ENCODE measurements around the gene C11orf42. TPM values are rescaled to one million over a fixed set of nuclear protein-coding genes. Genes with fewer than 3 reads are reported as not detected.
"Not testable (repeated sequence)": the region's sequence is repeated elsewhere in the genome, so short reads cannot be mapped to it uniquely, and the experiment has no call there.

The C11orf42 gene
- total RNA-seq, 2 donors from 2014 or later: not detected

DNA sequence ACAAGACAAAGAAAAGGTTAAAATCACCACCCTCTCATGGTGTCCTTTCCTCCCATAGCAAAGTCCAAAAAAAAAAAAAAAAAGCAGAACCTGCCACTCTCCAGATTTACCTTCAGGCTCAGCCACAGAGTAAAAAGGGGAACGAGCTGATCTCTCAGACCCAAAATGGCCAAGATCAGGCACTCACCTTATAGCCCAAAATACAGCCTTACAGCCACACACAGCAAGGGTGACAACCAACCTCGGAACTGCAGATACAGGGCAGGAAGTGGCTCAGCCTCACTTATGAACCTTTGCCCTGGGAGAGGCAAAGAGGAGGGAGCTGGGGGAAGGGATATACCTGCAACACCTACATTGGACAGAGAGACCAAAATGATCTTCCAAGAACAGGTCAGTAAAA is 24.6 kb downstream of the C11orf42 start:
- Mint-ChIP-seq H3K27me3 (no peaks in the 10 kb centered on the region), H3K4me1 (peaks cover 68% of the 10 kb centered on the region), H3K4me3 (peak overlapping the region; percentile 45), H3K36me3 (ENCODE audit: low read depth) (peaks cover 8% of the 10 kb centered on the region), H3K27ac (peak overlapping the region; percentile 88)
- H3K9me3 ChIP-seq (ENCODE audit: control insufficient read depth, low read length, poor library complexity, severe bottlenecking): no peaks in the 10 kb centered on the region
- DNase-seq: no peak
- no peak for ATAC-seq

DNA sequence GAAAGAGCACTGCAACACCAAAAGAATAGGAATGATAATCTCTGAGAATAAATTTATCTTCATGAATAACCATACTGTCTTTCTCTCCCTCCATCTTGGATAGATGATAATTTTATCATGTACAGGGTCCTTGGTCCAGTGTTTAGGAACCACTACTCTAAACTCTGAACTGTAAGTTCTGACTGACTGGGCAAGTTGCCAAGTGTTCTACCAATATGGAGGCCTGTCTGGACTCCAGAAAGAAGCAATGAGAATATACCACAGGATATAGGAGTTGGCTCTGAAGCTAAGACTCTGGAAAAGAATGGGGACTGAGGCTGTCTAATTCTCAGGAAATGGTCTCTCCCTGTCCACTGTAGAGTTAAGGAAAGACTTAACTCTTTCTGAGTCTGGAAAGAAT is 27.5 kb downstream of the C11orf42 start:
- Mint-ChIP-seq H3K4me3 (peak overlapping the region; percentile 15), H3K4me1 (peaks cover 46% of the 10 kb centered on the region), H3K36me3 (ENCODE audit: low read depth) (peaks cover 2% of the 10 kb centered on the region), H3K27me3 (no peaks in the 10 kb centered on the region), H3K27ac (peak overlapping the region; percentile 61)
- no peaks in the 10 kb centered on the region for H3K9me3 ChIP-seq (ENCODE audit: control insufficient read depth, low read length, poor library complexity, severe bottlenecking)
- no peak for DNase-seq
- no peak for ATAC-seq

DNA sequence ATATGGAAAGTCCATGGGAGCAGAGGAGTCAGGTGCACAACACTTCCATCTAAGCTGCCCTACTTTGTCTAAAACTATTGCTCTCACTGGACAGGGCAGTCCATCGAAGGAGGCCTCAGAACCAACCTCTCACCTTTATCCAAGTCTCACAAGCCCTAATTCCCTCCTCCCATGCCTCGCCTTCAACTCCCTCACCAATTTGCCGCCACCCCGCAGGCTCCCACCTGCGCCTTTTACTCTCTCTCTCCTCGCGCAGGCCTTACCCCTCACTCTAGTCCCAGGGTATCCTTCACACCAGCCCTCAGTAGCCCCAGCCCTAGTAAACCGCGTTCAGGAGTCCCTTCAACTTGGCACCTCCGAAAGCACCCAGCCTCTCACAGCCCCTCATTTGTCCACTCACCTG is 28.6 kb downstream of the C11orf42 start:
- DNase-seq (no peak), ATAC-seq (no peak)
- H3K9me3 ChIP-seq (ENCODE audit: control insufficient read depth, low read length, poor library complexity, severe bottlenecking): no peaks in the 10 kb centered on the region
- Mint-ChIP-seq H3K27ac (no peak overlapping the region), H3K4me1 (peaks cover 44% of the 10 kb centered on the region), H3K4me3 (peak overlapping the region; percentile 98), H3K27me3 (no peaks in the 10 kb centered on the region), H3K36me3 (ENCODE audit: low read depth) (peaks cover 2% of the 10 kb centered on the region)

DNA sequence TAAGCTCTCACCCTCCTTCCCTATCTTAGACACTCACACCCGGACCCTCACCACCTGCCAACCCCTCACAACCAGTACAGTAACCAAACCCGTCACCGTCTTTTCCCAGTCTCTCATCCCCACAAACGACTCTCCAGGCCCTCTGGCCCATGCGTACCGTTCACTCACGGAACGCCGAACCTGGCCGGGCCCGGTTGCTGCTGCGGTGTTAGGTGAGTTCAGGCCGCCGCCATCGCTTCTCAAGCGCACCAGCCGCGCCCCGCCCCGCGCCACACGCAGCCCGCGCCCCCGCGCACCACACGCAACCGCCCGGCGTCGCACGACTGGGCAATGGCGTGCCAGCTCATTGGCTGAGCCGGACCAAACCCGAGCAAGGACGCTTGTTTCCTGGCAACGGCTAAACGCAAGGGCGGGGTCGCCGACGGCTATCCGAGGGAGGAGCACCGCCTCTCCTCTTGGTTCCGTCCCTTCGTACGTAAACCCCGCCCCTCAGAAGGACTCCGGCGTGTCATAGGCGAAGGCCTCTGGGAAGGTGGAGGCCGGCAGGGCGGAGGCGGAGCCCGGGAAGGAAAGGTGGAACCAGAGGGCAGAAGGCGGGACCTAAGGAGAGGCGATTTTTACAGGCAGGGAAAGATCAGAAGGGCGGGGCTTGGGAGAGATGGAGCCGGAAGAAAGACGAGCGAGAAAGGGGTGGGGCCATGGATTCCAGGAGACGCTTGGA is 29.2 kb downstream of the C11orf42 start, which contains the start of gene FHIP1B:
FHIP1B (minus strand) TSS at position 250 of the 721 bp plus-strand sequence. CDS start 10,120 bp downstream, outside the sequence.
- DNase-seq (peak; percentile 96 to 99 (median 99)), ATAC-seq (peak; percentile 92)
- H3K4me3 Mint-ChIP-seq: peak within 1 kb of the TSS; percentile 98
- peaks cover 40% of the 10 kb centered on the region for H3K4me1 Mint-ChIP-seq
- H3K27ac Mint-ChIP-seq: no peak within 1 kb of the TSS
- H3K36me3 Mint-ChIP-seq (ENCODE audit: low read depth): peaks cover 2% of the 10 kb centered on the region
- no peaks in the 10 kb centered on the region for H3K27me3 Mint-ChIP-seq
- H3K9me3 ChIP-seq (ENCODE audit: control insufficient read depth, low read length, poor library complexity, severe bottlenecking): no peaks in the 10 kb centered on the region

DNA sequence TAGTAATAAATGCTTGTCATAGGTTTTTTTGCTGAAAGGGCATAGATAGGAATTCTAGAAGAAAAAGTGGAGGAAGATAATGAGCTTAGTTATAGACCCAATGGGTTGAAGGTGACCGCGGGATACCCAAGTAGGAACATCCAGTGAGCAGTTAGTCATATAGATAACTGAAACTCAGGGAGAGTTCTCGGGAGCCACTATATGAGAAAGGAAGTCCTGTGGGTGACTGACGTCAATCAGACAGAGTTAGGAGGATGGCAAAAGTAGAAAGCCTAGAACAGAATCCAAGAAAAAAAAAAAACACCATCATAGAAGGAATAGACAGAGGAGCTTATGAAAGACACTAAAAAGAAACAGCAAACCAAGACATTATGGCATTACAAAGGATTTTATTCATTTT is 31.9 kb downstream of the C11orf42 start:
- no peak overlapping the region for H3K27ac Mint-ChIP-seq
- ATAC-seq: no peak
- H3K27me3 Mint-ChIP-seq: peaks cover 14% of the 10 kb centered on the region

DNA sequence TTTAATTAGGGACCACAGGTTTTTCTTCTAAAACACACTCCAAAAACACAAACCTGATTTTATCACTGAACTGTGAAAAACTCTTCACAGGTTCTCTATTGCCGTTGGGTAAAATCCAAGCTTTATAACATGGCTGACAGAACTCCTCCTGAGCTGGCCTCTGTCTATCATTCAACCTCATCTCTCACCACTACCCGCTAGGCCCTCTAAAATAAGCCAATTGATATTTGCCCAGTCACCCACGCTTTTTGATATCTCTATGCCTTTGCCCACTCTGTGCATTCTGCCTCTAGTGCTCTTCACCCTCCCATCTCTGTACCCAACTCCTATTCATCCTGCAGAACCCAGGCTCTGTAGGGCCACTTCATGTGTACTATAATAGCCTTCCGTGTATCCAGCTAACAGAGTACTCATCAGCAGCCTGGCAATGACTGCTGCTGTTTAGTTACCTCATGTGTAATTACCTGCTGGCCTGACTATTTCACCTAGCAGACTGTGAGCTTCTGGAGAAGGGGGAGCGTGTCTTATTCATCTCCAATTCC is 32.5 kb downstream of the C11orf42 start:
- no peak for ATAC-seq
- H3K4me1 Mint-ChIP-seq: peaks cover 16% of the 10 kb centered on the region
- peaks cover 2% of the 10 kb centered on the region for H3K36me3 Mint-ChIP-seq (ENCODE audit: low read depth)

More for the DNA sequence above, 31.9 kb downstream of the C11orf42 start:
- H3K9me3 ChIP-seq (ENCODE audit: control insufficient read depth, low read length, poor library complexity, severe bottlenecking): no peaks in the 10 kb centered on the region
- Mint-ChIP-seq H3K4me1 (peaks cover 18% of the 10 kb centered on the region), H3K36me3 (ENCODE audit: low read depth) (peaks cover 2% of the 10 kb centered on the region), H3K4me3 (no peak overlapping the region)
- no peak for DNase-seq

DNA sequence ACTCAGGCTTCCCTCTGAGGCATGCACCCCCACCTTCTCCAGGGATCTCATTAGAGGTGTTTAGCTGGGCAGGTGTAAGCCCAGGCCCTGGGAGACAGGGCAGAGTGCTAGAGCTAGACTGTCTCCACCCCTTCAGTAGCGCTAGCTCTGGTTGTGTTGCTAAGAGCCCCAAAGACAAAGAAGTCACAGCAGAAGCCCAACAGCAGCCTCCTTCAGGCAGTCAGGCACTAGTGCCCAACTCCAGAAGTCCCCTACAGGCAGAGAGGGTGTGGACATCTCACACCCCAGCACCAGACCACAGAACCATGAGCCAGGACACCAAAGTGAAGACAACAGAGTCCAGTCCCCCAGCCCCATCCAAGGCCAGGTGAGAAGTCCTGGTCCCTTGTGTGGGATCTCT is 33.5 kb downstream of the C11orf42 start, which contains the start of gene CNGA4:
CNGA4 (plus strand) TSS at position 188 of the 400 bp plus-strand sequence; CDS start at position 306, 118 bp downstream.
- peaks cover 10% of the 10 kb centered on the region for H3K4me1 Mint-ChIP-seq
- H3K4me3 Mint-ChIP-seq: no peak within 1 kb of the TSS
- peaks cover 2% of the 10 kb centered on the region for H3K36me3 Mint-ChIP-seq (ENCODE audit: low read depth)
- no peak for ATAC-seq
- DNase-seq: no peak
- H3K27me3 Mint-ChIP-seq: peaks cover 30% of the 10 kb centered on the region
- no peaks in the 10 kb centered on the region for H3K9me3 ChIP-seq (ENCODE audit: control insufficient read depth, low read length, poor library complexity, severe bottlenecking)
- H3K27ac Mint-ChIP-seq: no peak within 1 kb of the TSS

More for the DNA sequence above, 32.5 kb downstream of the C11orf42 start:
- no peak for DNase-seq
- H3K27me3 Mint-ChIP-seq: peaks cover 19% of the 10 kb centered on the region
- no peak overlapping the region for H3K27ac Mint-ChIP-seq
- no peaks in the 10 kb centered on the region for H3K9me3 ChIP-seq (ENCODE audit: control insufficient read depth, low read length, poor library complexity, severe bottlenecking)
- H3K4me3 Mint-ChIP-seq: no peak overlapping the region

DNA sequence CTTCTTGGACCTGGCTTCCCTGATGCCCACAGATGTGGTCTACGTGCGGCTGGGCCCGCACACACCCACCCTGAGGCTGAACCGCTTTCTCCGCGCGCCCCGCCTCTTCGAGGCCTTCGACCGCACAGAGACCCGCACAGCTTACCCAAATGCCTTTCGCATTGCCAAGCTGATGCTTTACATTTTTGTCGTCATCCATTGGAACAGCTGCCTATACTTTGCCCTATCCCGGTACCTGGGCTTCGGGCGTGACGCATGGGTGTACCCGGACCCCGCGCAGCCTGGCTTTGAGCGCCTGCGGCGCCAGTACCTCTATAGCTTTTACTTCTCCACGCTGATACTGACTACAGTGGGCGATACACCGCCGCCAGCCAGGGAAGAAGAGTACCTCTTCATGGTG is 34.8 kb downstream of the C11orf42 start:
- Mint-ChIP-seq H3K27me3 (peaks cover 37% of the 10 kb centered on the region), H3K36me3 (ENCODE audit: low read depth) (peaks cover 2% of the 10 kb centered on the region), H3K4me3 (no peak overlapping the region), H3K27ac (no peak overlapping the region), H3K4me1 (peaks cover 3% of the 10 kb centered on the region)
- H3K9me3 ChIP-seq (ENCODE audit: control insufficient read depth, low read length, poor library complexity, severe bottlenecking): no peaks in the 10 kb centered on the region
- no peak for DNase-seq
- no peak for ATAC-seq

DNA sequence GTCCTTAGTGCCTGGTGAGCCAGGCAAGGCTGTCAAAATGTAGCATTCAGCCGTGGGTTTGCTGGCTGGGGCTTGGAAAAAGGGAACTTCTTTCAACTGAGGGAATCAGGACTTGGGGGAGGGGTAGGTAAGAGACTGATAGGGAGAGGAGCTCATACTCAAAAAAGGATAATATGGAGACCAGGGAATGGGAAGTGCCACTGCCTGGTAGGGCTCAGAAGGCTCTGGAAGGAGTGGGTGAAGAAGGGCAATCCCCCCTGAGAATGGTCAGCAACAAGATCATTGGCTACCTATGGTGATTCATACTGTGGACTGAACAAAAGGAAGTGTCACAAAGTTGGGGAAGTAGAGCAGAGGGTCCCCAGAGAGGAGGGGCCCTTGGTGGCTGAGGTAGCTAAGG is 35.4 kb downstream of the C11orf42 start:
- Mint-ChIP-seq H3K4me1 (no peaks in the 10 kb centered on the region), H3K27ac (no peak overlapping the region), H3K27me3 (peaks cover 40% of the 10 kb centered on the region), H3K4me3 (no peak overlapping the region), H3K36me3 (ENCODE audit: low read depth) (peaks cover 2% of the 10 kb centered on the region)
- H3K9me3 ChIP-seq (ENCODE audit: control insufficient read depth, low read length, poor library complexity, severe bottlenecking): no peaks in the 10 kb centered on the region
- DNase-seq: no peak
- no peak for ATAC-seq

DNA sequence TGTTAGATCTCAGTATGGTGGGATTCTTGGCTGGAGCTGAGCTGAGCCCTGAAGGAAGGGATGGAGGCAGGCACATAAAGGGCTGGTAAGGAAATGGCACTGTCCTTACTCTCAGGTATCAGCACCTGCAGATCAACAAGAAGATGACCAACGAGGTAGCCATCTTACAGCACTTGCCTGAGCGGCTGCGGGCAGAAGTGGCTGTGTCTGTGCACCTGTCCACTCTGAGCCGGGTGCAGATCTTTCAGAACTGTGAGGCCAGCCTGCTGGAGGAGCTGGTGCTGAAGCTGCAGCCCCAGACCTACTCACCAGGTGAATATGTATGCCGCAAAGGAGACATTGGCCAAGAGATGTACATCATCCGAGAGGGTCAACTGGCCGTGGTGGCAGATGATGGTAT is 36.0 kb downstream of the C11orf42 start:
- H3K36me3 Mint-ChIP-seq (ENCODE audit: low read depth): peaks cover 2% of the 10 kb centered on the region
- H3K4me3 Mint-ChIP-seq: no peak overlapping the region
- H3K4me1 Mint-ChIP-seq: no peaks in the 10 kb centered on the region
- DNase-seq (no peak), ATAC-seq (no peak)
- H3K27ac Mint-ChIP-seq: no peak overlapping the region
- H3K9me3 ChIP-seq (ENCODE audit: control insufficient read depth, low read length, poor library complexity, severe bottlenecking): no peaks in the 10 kb centered on the region
- peaks cover 40% of the 10 kb centered on the region for H3K27me3 Mint-ChIP-seq

DNA sequence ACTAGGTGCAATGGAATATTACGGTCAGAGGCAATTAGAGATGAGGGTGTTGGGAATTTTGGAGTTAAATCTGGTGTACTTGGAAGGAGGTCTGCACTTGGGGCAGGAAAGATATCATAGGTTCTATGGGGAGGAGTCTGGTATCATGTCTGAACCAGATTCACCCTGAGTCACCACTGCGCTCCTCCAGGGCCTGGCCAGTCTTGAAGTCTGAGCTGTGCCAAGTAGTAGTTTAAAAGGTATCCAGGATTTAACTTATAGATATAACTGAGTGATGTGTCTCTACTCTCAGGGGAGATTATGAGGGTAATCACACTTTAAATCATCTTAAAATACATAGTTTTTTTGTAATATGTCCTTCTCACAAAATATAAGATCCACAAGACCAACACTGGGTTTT is 40.2 kb downstream of the C11orf42 start:
- peaks cover 2% of the 10 kb centered on the region for H3K36me3 Mint-ChIP-seq (ENCODE audit: low read depth)
- ATAC-seq: no peak
- no peak overlapping the region for H3K4me3 Mint-ChIP-seq
- peaks cover 38% of the 10 kb centered on the region for H3K27me3 Mint-ChIP-seq
- H3K4me1 Mint-ChIP-seq: no peaks in the 10 kb centered on the region
- no peak overlapping the region for H3K27ac Mint-ChIP-seq
- no peak for DNase-seq
- no peaks in the 10 kb centered on the region for H3K9me3 ChIP-seq (ENCODE audit: control insufficient read depth, low read length, poor library complexity, severe bottlenecking)

DNA sequence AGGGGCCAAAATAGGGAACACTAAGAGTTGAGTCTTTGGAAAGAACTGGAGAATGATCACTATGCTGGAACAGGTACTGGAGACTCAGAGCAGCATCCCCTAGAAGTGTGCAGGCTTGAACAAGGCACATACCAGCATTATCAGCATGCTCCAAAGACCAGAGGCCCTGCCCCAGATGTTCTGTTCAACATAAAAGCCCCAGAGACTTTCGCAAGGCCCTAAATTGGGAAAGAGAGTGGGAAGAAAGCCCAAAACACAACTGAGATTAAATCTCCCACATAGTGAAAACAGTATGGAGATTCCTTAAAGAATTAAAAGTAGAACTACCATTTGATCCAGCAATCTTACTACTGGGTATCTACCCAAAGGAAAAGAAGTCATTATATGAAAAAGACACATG is 42.9 kb downstream of the C11orf42 start:
- Mint-ChIP-seq H3K27me3 (peaks cover 23% of the 10 kb centered on the region), H3K4me3 (no peak overlapping the region), H3K27ac (no peak overlapping the region), H3K36me3 (ENCODE audit: low read depth) (no peaks in the 10 kb centered on the region), H3K4me1 (no peaks in the 10 kb centered on the region)
- DNase-seq (no peak), ATAC-seq (no peak)
- H3K9me3 ChIP-seq (ENCODE audit: control insufficient read depth, low read length, poor library complexity, severe bottlenecking): no peaks in the 10 kb centered on the region

DNA sequence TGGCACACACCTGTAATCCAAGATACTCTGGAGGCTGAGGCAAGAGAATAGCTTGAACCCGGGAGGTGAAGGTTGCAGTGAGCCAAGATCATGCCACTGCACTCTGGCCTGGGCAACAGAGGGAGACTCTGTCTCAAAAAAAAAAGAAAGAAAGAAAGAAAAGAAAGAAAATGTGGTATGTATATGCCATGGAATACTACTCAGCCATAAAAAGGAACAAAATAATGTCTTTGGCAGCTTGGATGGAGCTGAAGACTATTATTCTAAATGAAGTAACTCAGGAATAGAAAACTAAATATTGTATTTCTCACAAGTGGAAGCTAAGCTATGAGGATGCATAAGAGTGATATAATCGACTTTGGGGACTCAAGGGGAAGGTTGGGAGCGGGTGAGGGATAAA is 43.5 kb downstream of the C11orf42 start:
- not testable (repeated sequence) for H3K36me3 Mint-ChIP-seq (ENCODE audit: low read depth); H3K4me1 Mint-ChIP-seq; H3K9me3 ChIP-seq (ENCODE audit: control insufficient read depth, low read length, poor library complexity, severe bottlenecking); H3K27ac Mint-ChIP-seq; H3K4me3 Mint-ChIP-seq; DNase-seq; ATAC-seq
- peaks cover 17% of the 10 kb centered on the region for H3K27me3 Mint-ChIP-seq

Measured in T-helper 17 cell (primary cell).